Measurements from ENCODE around the gene CRHR1. TPM values are rescaled to one million over a fixed set of nuclear protein-coding genes. Genes with fewer than 3 reads are reported as not detected.

CRHR1 gene
- total RNA-seq, 1 experiment from 2014 or later, result 0.15 TPM

GRCh38 chr17:45777388-45777787 lies 6.7 kb upstream of the CRHR1 start:
- no TSS peak for BruUV-seq (replicated peaks)
- in situ Hi-C loops (cut with HindIII; ENCODE audit: low pct_unique_long_range_greater_than_20kb, low sequenced_read_pairs), result no loop called here

GRCh38 chr17:45780921-45781320 lies 3.2 kb upstream of the CRHR1 start:
- H3K36me3 ChIP-seq (ENCODE audit: control insufficient read depth, insufficient read depth, low read length), result no peaks in the 10 kb centered on the region
- H3K4me3 ChIP-seq (ENCODE audit: low read depth in 2 of 2, low read length in 2 of 2), result no peak overlapping the region
- in situ Hi-C loops (cut with HindIII; ENCODE audit: low pct_unique_long_range_greater_than_20kb, low sequenced_read_pairs) (no loop called here), intact Hi-C loops (cut with micrococcal nuclease; ENCODE audit: unreplicated experiment) (loop anchor here (5.0 kb wide), 1 partner anchor 51 kb away; no protein-coding TSS in a partner anchor)
- no peak overlapping the region for H3K27ac ChIP-seq (ENCODE audit: low read length)
- TF ChIP-seq TCF7L2 (IDR thresholded peaks at IDR 0.05; ENCODE audit: low read depth, low read length) (no peak), CTCF (IDR thresholded peaks at IDR 0.05) (no peak), REST (IDR thresholded peaks at IDR 0.05; ENCODE audit: insufficient read depth in 1 of 2, low read depth in 2 of 2, low read length in 1 of 2) (no peak), SIN3A (IDR thresholded peaks at IDR 0.05; ENCODE audit: borderline replicate concordance, insufficient read depth, low read depth, low read length) (no peak), POLR2AphosphoS5 (IDR thresholded peaks at IDR 0.05; ENCODE audit: low read depth, low read length) (no peak)
- ChIA-PET CTCF (interaction anchor here (0.7 kb wide), 1 partner anchor 119 kb away, joined by 3 read pairs; no protein-coding TSS in a partner anchor), POLR2A (no interaction called here)
- no peaks in the 10 kb centered on the region; the same call in 1 of the 2 replicates for H3K27me3 ChIP-seq (ENCODE audit: control insufficient read depth, insufficient read depth, low read length)
- ATAC-seq, result no peak
- no peaks in the 10 kb centered on the region for H3K4me1 ChIP-seq (ENCODE audit: control insufficient read depth, insufficient read depth, low read length)
- DNase-seq (ENCODE audit: low read depth, low spot score), result no peak
- BruUV-seq (replicated peaks), result no TSS peak
- H3K9me3 ChIP-seq (ENCODE audit: control insufficient read depth, insufficient read depth, low read depth, low read length), result no peaks in the 10 kb centered on the region

More at GRCh38 chr17:45777388-45777787, 6.7 kb upstream of the CRHR1 start:
- TF ChIP-seq CTCF (IDR thresholded peaks at IDR 0.05), result no peak
- TF ChIP-seq SIN3A (IDR thresholded peaks at IDR 0.05; ENCODE audit: borderline replicate concordance, insufficient read depth, low read depth, low read length), result no peak
- peak; percentile 77 to 86 for TF ChIP-seq REST (IDR thresholded peaks at IDR 0.05; ENCODE audit: insufficient read depth in 1 of 2, low read depth in 2 of 2, low read length in 1 of 2)
- no peak overlapping the region for H3K4me3 ChIP-seq (ENCODE audit: low read depth in 2 of 2, low read length in 2 of 2)
- no peaks in the 10 kb centered on the region for H3K27me3 ChIP-seq (ENCODE audit: control insufficient read depth, insufficient read depth, low read length)
- H3K4me1 ChIP-seq (ENCODE audit: control insufficient read depth, insufficient read depth, low read length), result no peaks in the 10 kb centered on the region
- H3K27ac ChIP-seq (ENCODE audit: low read length), result no peak overlapping the region
- DNase-seq (ENCODE audit: low read depth, low spot score), result no peak
- intact Hi-C loops (cut with micrococcal nuclease; ENCODE audit: unreplicated experiment), result no loop called here
- no peak for ATAC-seq
- POLR2A ChIA-PET, result no interaction called here
- H3K9me3 ChIP-seq (ENCODE audit: control insufficient read depth, insufficient read depth, low read depth, low read length), result no peaks in the 10 kb centered on the region
- CTCF ChIA-PET, result no interaction called here
- H3K36me3 ChIP-seq (ENCODE audit: control insufficient read depth, insufficient read depth, low read length), result no peaks in the 10 kb centered on the region

All from Panc1 (cell line).